Left ventricle myocardium inferior (tissue), 1 donor: Measurements from ENCODE around the gene SEC11C. TPM values are rescaled to one million over a fixed set of nuclear protein-coding genes. Genes with fewer than 3 reads are reported as not detected.

Source experiments
- DNase-seq: peaks from one replicate; pipeline ENCODE4 v3.0.0-alpha.2; 2020
- H3K27ac ChIP-seq: fragments of 200-600 bp; replicated peaks from 2 replicates; pipeline ENCODE4 v1.8.0; 2021
- H3K27me3 ChIP-seq: fragments of 200-600 bp; 2 replicates; pipeline ENCODE4 v1.8.0; 2021; ENCODE audit warnings: low read depth
- H3K36me3 ChIP-seq: fragments of 200-600 bp; 2 replicates; pipeline ENCODE4 v1.8.0; 2021
- H3K4me1 ChIP-seq: fragments of 200-600 bp; 2 replicates; pipeline ENCODE4 v1.8.0; 2021
- H3K4me3 ChIP-seq: fragments of 200-600 bp; 2 replicates; pipeline ENCODE4 v1.8.0; 2021; ENCODE audit warnings: mild to moderate bottlenecking, moderate library complexity
- H3K9me3 ChIP-seq: fragments of 200-600 bp; replicated peaks from 2 replicates; pipeline ENCODE4 v1.8.0; 2021
- intact Hi-C: fragments of 100-400 bp; cut with micrococcal nuclease; formaldehyde crosslinking; loops from one replicate; pipeline ENCODE4 v1.11.0; 2022
- total RNA-seq: library from RNA; stranded (reverse); fragmentation: NEBNext Ultra II Directional; extraction: Animal tissue kit (Norgen Biotek cat#: 25700); gene quantifications from one replicate; pipeline ENCODE4 v1.2.1, GENCODE V29; 2021
- TF ChIP-seq, protein P1 (sequence below): fragments of 200-600 bp; IDR thresholded peaks from 2 replicates; pipeline ENCODE4 v1.8.0; 2021; ENCODE audit warnings: antibody characterized with exemption, mild to moderate bottlenecking, borderline replicate concordance
- donor health status: DM: no; HTN: yes; CAD: no; lungs with severe emphysema.

SEC11C gene
- total RNA-seq, 1 donor from 2014 or later = 24.4 TPM

DNA sequence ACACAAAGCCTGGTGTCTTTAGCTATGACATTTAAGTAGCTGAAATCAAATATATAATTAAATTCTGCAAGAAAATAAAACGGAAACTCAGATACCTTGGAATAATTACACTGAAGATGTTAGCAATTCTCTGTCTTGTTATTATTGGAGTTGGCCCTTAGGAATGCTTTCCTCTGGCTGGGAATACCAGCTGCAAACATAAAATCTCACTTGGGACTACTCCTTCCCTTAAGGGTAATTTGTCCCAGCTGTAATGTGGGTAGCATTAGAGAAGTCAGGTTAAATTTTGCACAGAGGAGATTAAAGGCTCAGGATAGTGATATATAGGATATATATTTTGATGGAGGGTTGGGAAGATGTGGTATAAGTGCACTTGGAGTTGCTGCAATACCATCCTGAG is 43.0 kb downstream of the SEC11C start:
- Histone ChIP-seq H3K4me3 (no peak overlapping the region), H3K36me3 (no peaks in the 10 kb centered on the region), H3K4me1 (no peaks in the 10 kb centered on the region), H3K27ac (no peak overlapping the region), H3K27me3 (peaks cover 56% of the 10 kb centered on the region), H3K9me3 (no peaks in the 10 kb centered on the region)
- TF ChIP-seq, protein P1, sequence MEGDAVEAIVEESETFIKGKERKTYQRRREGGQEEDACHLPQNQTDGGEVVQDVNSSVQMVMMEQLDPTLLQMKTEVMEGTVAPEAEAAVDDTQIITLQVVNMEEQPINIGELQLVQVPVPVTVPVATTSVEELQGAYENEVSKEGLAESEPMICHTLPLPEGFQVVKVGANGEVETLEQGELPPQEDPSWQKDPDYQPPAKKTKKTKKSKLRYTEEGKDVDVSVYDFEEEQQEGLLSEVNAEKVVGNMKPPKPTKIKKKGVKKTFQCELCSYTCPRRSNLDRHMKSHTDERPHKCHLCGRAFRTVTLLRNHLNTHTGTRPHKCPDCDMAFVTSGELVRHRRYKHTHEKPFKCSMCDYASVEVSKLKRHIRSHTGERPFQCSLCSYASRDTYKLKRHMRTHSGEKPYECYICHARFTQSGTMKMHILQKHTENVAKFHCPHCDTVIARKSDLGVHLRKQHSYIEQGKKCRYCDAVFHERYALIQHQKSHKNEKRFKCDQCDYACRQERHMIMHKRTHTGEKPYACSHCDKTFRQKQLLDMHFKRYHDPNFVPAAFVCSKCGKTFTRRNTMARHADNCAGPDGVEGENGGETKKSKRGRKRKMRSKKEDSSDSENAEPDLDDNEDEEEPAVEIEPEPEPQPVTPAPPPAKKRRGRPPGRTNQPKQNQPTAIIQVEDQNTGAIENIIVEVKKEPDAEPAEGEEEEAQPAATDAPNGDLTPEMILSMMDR = no peak
- intact Hi-C loops = no loop called here
- DNase-seq = no peak

- no peaks in the 10 kb centered on the region for H3K36me3 ChIP-seq
- H3K9me3 ChIP-seq = no peaks in the 10 kb centered on the region
- no peaks in the 10 kb centered on the region for H3K4me1 ChIP-seq
- H3K27ac ChIP-seq = no peak overlapping the region
- intact Hi-C loops = no loop called here
- DNase-seq = no peak
- peaks cover 15% of the 10 kb centered on the region for H3K27me3 ChIP-seq
- TF ChIP-seq, protein P1 = no peak
- no peak overlapping the region for H3K4me3 ChIP-seq
Observed at GRCh38 chr18:59189008-59189407, 49.3 kb downstream of the SEC11C start.

GRCh38 chr18:59189746-59190145 is 50.1 kb downstream of the SEC11C start:
- intact Hi-C loops = no loop called here
- H3K4me1 ChIP-seq = no peaks in the 10 kb centered on the region
- no peaks in the 10 kb centered on the region for H3K36me3 ChIP-seq
- H3K27me3 ChIP-seq = peaks cover 10% of the 10 kb centered on the region
- H3K4me3 ChIP-seq = no peak overlapping the region
- H3K27ac ChIP-seq = no peak overlapping the region
- no peak for DNase-seq
- TF ChIP-seq, protein P1 = no peak
- H3K9me3 ChIP-seq = no peaks in the 10 kb centered on the region

DNA sequence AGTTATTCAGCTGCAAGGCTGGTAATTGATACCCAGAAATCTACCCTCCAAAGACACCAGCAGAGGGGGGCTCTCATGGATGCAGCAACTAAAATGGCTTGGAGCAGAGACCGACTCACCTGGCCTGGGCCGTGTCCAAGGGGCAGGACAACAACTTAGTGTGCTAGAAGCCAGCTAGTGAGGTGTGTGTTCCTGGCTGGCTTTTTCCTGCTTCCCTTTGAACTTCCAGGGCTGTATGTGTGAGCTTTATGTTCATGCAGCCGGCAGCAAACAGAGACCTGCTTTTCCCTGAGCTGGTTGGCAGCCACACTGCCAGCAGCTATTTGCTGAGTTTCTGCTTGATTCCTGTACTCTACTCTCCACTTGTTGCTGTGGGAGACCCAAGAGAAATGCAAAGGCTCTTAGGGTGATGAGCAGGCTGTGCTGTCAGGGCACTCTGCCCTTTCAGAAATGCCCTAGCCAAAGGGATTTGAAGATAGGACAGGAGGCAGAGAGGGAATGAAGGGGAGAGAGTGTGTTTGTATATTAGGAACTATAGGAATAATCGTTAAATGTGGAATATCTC is 56.6 kb downstream of the SEC11C start:
- no peak overlapping the region for H3K27ac ChIP-seq
- DNase-seq = no peak
- TF ChIP-seq, protein P1 = no peak
- H3K4me1 ChIP-seq = no peaks in the 10 kb centered on the region
- no peaks in the 10 kb centered on the region for H3K36me3 ChIP-seq
- H3K9me3 ChIP-seq = no peaks in the 10 kb centered on the region
- peaks cover 12% of the 10 kb centered on the region for H3K27me3 ChIP-seq
- H3K4me3 ChIP-seq = no peak overlapping the region
- intact Hi-C loops = no loop called here

GRCh38 chr18:59197636-59198035 is 58.0 kb downstream of the SEC11C start:
- Histone ChIP-seq H3K4me1 (no peaks in the 10 kb centered on the region), H3K4me3 (no peak overlapping the region), H3K27me3 (peaks cover 12% of the 10 kb centered on the region), H3K27ac (no peak overlapping the region), H3K36me3 (no peaks in the 10 kb centered on the region), H3K9me3 (no peaks in the 10 kb centered on the region)
- TF ChIP-seq, protein P1 = no peak
- DNase-seq = no peak
- intact Hi-C loops = no loop called here
